ENCODE results near the gene HNRNPA3. TPM values are rescaled to one million over a fixed set of nuclear protein-coding genes. Genes with fewer than 3 reads are reported as not detected.

HNRNPA3 gene
- total RNA-seq, 1 experiment from 2014 or later, result 406 TPM

DNA sequence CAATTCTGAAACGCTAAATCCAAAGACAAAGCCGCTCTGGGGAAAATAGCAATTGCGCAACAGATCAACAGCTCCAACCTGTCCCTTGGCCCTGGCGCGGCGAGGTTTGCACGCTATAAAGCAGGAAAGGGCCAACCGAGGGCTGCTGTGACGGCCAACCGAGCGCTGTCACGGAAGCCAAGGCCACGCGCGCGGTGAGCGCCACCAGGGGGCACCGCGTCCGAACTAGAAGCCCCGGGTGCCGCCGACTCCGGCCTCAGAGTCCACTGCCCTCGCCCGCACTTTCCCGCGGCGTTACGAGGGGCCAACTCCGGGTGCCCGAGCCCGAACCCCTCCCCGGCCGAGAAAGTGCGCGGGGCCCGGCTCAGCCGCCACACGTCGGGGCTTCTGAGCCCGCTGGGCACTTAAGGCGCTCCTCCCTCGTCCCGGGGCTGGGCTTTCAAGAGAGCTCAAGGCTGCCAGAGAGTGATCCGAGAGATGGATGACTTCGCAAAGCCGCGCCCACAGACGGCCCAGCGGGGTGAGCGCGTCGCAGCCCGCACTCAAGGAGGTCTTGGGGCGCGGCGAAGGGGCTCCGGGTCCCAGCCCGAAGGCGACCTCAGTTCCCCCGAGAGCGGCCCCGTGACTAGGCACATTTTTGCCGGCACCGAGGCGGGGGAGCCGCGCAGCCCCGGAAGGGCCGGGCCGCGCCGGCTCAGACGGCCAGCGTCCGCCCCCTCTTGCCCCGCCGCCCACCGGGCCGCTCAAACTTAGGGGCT is 51.0 kb downstream of the HNRNPA3 start (continued):
- TF ChIP-seq ZSCAN18 (CRISPR knock-in tag; IDR thresholded peaks at IDR 0.05), result no peak
- TF ChIP-seq, protein P1, sequence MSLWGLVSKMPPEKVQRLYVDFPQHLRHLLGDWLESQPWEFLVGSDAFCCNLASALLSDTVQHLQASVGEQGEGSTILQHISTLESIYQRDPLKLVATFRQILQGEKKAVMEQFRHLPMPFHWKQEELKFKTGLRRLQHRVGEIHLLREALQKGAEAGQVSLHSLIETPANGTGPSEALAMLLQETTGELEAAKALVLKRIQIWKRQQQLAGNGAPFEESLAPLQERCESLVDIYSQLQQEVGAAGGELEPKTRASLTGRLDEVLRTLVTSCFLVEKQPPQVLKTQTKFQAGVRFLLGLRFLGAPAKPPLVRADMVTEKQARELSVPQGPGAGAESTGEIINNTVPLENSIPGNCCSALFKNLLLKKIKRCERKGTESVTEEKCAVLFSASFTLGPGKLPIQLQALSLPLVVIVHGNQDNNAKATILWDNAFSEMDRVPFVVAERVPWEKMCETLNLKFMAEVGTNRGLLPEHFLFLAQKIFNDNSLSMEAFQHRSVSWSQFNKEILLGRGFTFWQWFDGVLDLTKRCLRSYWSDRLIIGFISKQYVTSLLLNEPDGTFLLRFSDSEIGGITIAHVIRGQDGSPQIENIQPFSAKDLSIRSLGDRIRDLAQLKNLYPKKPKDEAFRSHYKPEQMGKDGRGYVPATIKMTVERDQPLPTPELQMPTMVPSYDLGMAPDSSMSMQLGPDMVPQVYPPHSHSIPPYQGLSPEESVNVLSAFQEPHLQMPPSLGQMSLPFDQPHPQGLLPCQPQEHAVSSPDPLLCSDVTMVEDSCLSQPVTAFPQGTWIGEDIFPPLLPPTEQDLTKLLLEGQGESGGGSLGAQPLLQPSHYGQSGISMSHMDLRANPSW (CRISPR knock-in tag; conservative IDR thresholded peaks at IDR 0.05; ENCODE audit: low read depth), result no peak
- no peak for TF ChIP-seq EMX1 (CRISPR knock-in tag; IDR thresholded peaks at IDR 0.05)
- TF ChIP-seq NR2C2 (CRISPR knock-in tag; IDR thresholded peaks at IDR 0.05), result no peak
- TF ChIP-seq PRRX2 (CRISPR knock-in tag; IDR thresholded peaks at IDR 0.05), result no peak
- TF ChIP-seq, protein P2, sequence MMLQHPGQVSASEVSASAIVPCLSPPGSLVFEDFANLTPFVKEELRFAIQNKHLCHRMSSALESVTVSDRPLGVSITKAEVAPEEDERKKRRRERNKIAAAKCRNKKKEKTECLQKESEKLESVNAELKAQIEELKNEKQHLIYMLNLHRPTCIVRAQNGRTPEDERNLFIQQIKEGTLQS (CRISPR knock-in tag; conservative IDR thresholded peaks at IDR 0.05), result no peak
- TF ChIP-seq, protein P3, sequence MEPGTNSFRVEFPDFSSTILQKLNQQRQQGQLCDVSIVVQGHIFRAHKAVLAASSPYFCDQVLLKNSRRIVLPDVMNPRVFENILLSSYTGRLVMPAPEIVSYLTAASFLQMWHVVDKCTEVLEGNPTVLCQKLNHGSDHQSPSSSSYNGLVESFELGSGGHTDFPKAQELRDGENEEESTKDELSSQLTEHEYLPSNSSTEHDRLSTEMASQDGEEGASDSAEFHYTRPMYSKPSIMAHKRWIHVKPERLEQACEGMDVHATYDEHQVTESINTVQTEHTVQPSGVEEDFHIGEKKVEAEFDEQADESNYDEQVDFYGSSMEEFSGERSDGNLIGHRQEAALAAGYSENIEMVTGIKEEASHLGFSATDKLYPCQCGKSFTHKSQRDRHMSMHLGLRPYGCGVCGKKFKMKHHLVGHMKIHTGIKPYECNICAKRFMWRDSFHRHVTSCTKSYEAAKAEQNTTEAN (CRISPR knock-in tag; IDR thresholded peaks at IDR 0.05), result no peak; the same call in 1 of the 2 replicates
- peak; percentile 73; the same call in 1 of the 2 replicates for TF ChIP-seq TEAD1 (CRISPR knock-in tag; IDR thresholded peaks at IDR 0.05)
- no peak for TF ChIP-seq ESRRA (CRISPR knock-in tag; IDR thresholded peaks at IDR 0.05; ENCODE audit: borderline replicate concordance)
- peak; percentile 71; the same call in 1 of the 2 replicates for TF ChIP-seq FOXP4 (CRISPR knock-in tag; IDR thresholded peaks at IDR 0.05)
- TF ChIP-seq NFE2L1 (CRISPR knock-in tag; IDR thresholded peaks at IDR 0.05), result no peak
- TF ChIP-seq ZNF138 (CRISPR knock-in tag; conservative IDR thresholded peaks at IDR 0.05), result no peak
- TF ChIP-seq HMGXB4 (CRISPR knock-in tag; IDR thresholded peaks at IDR 0.05), result peak; percentile 96
- TF ChIP-seq ATF1 (CRISPR knock-in tag; IDR thresholded peaks at IDR 0.05), result no peak
- no peak for TF ChIP-seq ZNF281 (CRISPR knock-in tag; IDR thresholded peaks at IDR 0.05)
- TF ChIP-seq RELA (CRISPR knock-in tag; IDR thresholded peaks at IDR 0.05; ENCODE audit: borderline replicate concordance), result no peak
- TF ChIP-seq SOX15 (CRISPR knock-in tag; IDR thresholded peaks at IDR 0.05), result no peak
- TF ChIP-seq FOXJ3 (CRISPR knock-in tag; IDR thresholded peaks at IDR 0.05; ENCODE audit: borderline replicate concordance), result no peak
- TF ChIP-seq TCF7 (CRISPR knock-in tag; IDR thresholded peaks at IDR 0.05; ENCODE audit: low read depth), result no peak
- TF ChIP-seq, protein P4, sequence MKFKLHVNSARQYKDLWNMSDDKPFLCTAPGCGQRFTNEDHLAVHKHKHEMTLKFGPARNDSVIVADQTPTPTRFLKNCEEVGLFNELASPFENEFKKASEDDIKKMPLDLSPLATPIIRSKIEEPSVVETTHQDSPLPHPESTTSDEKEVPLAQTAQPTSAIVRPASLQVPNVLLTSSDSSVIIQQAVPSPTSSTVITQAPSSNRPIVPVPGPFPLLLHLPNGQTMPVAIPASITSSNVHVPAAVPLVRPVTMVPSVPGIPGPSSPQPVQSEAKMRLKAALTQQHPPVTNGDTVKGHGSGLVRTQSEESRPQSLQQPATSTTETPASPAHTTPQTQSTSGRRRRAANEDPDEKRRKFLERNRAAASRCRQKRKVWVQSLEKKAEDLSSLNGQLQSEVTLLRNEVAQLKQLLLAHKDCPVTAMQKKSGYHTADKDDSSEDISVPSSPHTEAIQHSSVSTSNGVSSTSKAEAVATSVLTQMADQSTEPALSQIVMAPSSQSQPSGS (CRISPR knock-in tag; IDR thresholded peaks at IDR 0.05; ENCODE audit: borderline replicate concordance, low read depth), result no peak
- TF ChIP-seq CREM (CRISPR knock-in tag; IDR thresholded peaks at IDR 0.05), result no peak
- TF ChIP-seq NR3C1 (CRISPR knock-in tag; conservative IDR thresholded peaks at IDR 0.05; ENCODE audit: low read depth), result no peak

Data from WTC11 (cell line).